Suprapubic skin (tissue), 4 donors: Measurements from ENCODE around the gene SEPTIN3. TPM values are rescaled to one million over a fixed set of nuclear protein-coding genes. Genes with fewer than 3 reads are reported as not detected.
A peak's percentile ranks its signal among the peaks of the same experiment; 100 is the strongest.

Experiments used
- DNase-seq, 2 donors: peaks; one replicate each; pipeline ENCODE4 v3.0.0-alpha.2; 2019; ENCODE audit warnings: low spot score in 2 of 2
- H3K27ac ChIP-seq: fragments of 200-600 bp; sonication (generic); one replicate; pipeline ENCODE4 v1.5.1; 2019
- H3K27me3 ChIP-seq: fragments of 200-600 bp; sonication (generic); one replicate; pipeline ENCODE4 v1.5.1; 2019
- H3K36me3 ChIP-seq: fragments of 200-600 bp; sonication (generic); one replicate; pipeline ENCODE4 v1.5.1; 2019
- H3K4me1 ChIP-seq: fragments of 200-600 bp; sonication (generic); one replicate; pipeline ENCODE4 v1.5.1; 2019
- H3K4me3 ChIP-seq: fragments of 200-600 bp; sonication (generic); one replicate; pipeline ENCODE4 v1.5.1; 2019; ENCODE audit warnings: mild to moderate bottlenecking
- H3K9me3 ChIP-seq: fragments of 200-600 bp; sonication (generic); one replicate; pipeline ENCODE4 v1.5.1; 2019
- CTCF ChIP-seq, 2 donors: fragments of 200-600 bp in 1 of 2; fragments of 450-650 bp in 1 of 2; sonication (generic) in 1 of 2; IDR thresholded peaks; one replicate each; pipeline ENCODE4 v1.5.1; 2016 to 2019; ENCODE audit warnings: antibody characterized with exemption in 2 of 2, mild to moderate bottlenecking in 1 of 2, moderate library complexity in 1 of 2
- EP300 ChIP-seq: sonication (generic); formaldehyde crosslinking; IDR thresholded peaks from one replicate; pipeline ENCODE4 v1.6.1; 2017; ENCODE audit warnings: antibody characterized with exemption
- POLR2A ChIP-seq, 2 donors: fragments of 450-650 bp; IDR thresholded peaks; one replicate each; pipeline ENCODE4 v1.6.1; 2017; ENCODE audit warnings: antibody characterized with exemption in 2 of 2, mild to moderate bottlenecking in 2 of 2, moderate library complexity in 2 of 2
- POLR2AphosphoS5 ChIP-seq, 3 donors: sonication (generic); formaldehyde crosslinking; IDR thresholded peaks; one replicate each; pipeline ENCODE4 v1.6.1; 2017; ENCODE audit warnings: antibody characterized with exemption in 3 of 3
- WGBS: methylation state at CpG from one replicate; pipeline ENCODE4 v1.1.5; 2018; 5-methylcytosine and 5-hydroxymethylcytosine counted together
- total RNA-seq, 4 donors: library from RNA; depleted of rRNA; stranded (reverse); fragments of >200 nt; gene quantifications; one replicate each; pipeline ENCODE4 v1.1.0, GENCODE V29; 2016

Gene SEPTIN3
- total RNA-seq, 4 donors from 2014 or later, result 1.1 to 2.7 (median 1.7) TPM

GRCh38 chr22:41957941-41958556 lies 11.2 kb upstream of the SEPTIN3 start:
- H3K9me3 ChIP-seq, result no peaks in the 10 kb centered on the region
- DNase-seq, result no peak
- H3K4me1 ChIP-seq, result peaks cover 7% of the 10 kb centered on the region
- H3K27ac ChIP-seq, result no peak overlapping the region
- H3K36me3 ChIP-seq, result no peaks in the 10 kb centered on the region
- peak overlapping the region; percentile 27 for H3K4me3 ChIP-seq
- 81% methylated on average over 10 of the region's 23 CpGs for whole genome bisulfite sequencing
- no peaks in the 10 kb centered on the region for H3K27me3 ChIP-seq
- no peak for TF ChIP-seq CTCF (IDR thresholded peaks at IDR 0.05)
- no peak for TF ChIP-seq POLR2AphosphoS5 (IDR thresholded peaks at IDR 0.05)
- TF ChIP-seq EP300, result no peak
- no peak for TF ChIP-seq POLR2A (IDR thresholded peaks at IDR 0.05)

- TF ChIP-seq POLR2A (IDR thresholded peaks at IDR 0.05) (no peak), EP300 (no peak), POLR2AphosphoS5 (IDR thresholded peaks at IDR 0.05) (no peak), CTCF (IDR thresholded peaks at IDR 0.05) (no peak)
- no peaks in the 10 kb centered on the region for H3K36me3 ChIP-seq
- H3K27ac ChIP-seq, result no peak overlapping the region
- DNase-seq, result no peak
- no peaks in the 10 kb centered on the region for H3K27me3 ChIP-seq
- no peak overlapping the region for H3K4me3 ChIP-seq
- WGBS, result 78% methylated on average over 9 of the region's 9 CpGs
- H3K4me1 ChIP-seq, result no peaks in the 10 kb centered on the region
- H3K9me3 ChIP-seq, result no peaks in the 10 kb centered on the region
These were observed 5.7 kb upstream of the SEPTIN3 start for GRCh38 chr22:41963453-41964111.

GRCh38 chr22:41964112-41964491 lies 5.1 kb upstream of the SEPTIN3 start:
- no peak for TF ChIP-seq EP300
- TF ChIP-seq POLR2A (IDR thresholded peaks at IDR 0.05), result no peak
- TF ChIP-seq CTCF (IDR thresholded peaks at IDR 0.05), result no peak
- TF ChIP-seq POLR2AphosphoS5 (IDR thresholded peaks at IDR 0.05), result no peak
- 54% methylated on average over 5 of the region's 5 CpGs for whole genome bisulfite sequencing
- Histone ChIP-seq H3K9me3 (no peaks in the 10 kb centered on the region), H3K27me3 (no peaks in the 10 kb centered on the region), H3K4me1 (no peaks in the 10 kb centered on the region), H3K4me3 (no peak overlapping the region), H3K36me3 (no peaks in the 10 kb centered on the region), H3K27ac (no peak overlapping the region)
- no peak for DNase-seq

GRCh38 chr22:41966225-41966606 lies 3.0 kb upstream of the SEPTIN3 start:
- Histone ChIP-seq H3K27ac (no peak overlapping the region), H3K4me1 (no peaks in the 10 kb centered on the region), H3K27me3 (peaks cover 2% of the 10 kb centered on the region), H3K4me3 (no peak overlapping the region), H3K36me3 (no peaks in the 10 kb centered on the region), H3K9me3 (no peaks in the 10 kb centered on the region)
- DNase-seq, result no peak
- TF ChIP-seq POLR2A (IDR thresholded peaks at IDR 0.05), result no peak
- TF ChIP-seq EP300, result no peak
- no peak for TF ChIP-seq POLR2AphosphoS5 (IDR thresholded peaks at IDR 0.05)
- no peak for TF ChIP-seq CTCF (IDR thresholded peaks at IDR 0.05)
- WGBS, result 98% methylated on average over 2 of the region's 2 CpGs

- TF ChIP-seq POLR2A (IDR thresholded peaks at IDR 0.05) (no peak), CTCF (IDR thresholded peaks at IDR 0.05) (peak in 1 of 2 donors; percentile 31)
- WGBS, result 38% methylated on average over 8 of the region's 8 CpGs
- Histone ChIP-seq H3K9me3 (no peaks in the 10 kb centered on the region), H3K36me3 (no peaks in the 10 kb centered on the region), H3K4me1 (no peaks in the 10 kb centered on the region), H3K27me3 (peaks cover 7% of the 10 kb centered on the region), H3K4me3 (no peak overlapping the region), H3K27ac (no peak overlapping the region)
- DNase-seq, result no peak
These were observed 2.5 kb upstream of the SEPTIN3 start for GRCh38 chr22:41966607-41967240.
